ENCODE results near the gene CES2. TPM values are rescaled to one million over a fixed set of nuclear protein-coding genes. Genes with fewer than 3 reads are reported as not detected.

The CES2 gene
- polyA plus RNA-seq, 1 of the 3 experiments (the other 2 are of a cell fraction), result 33.1 TPM

DNA sequence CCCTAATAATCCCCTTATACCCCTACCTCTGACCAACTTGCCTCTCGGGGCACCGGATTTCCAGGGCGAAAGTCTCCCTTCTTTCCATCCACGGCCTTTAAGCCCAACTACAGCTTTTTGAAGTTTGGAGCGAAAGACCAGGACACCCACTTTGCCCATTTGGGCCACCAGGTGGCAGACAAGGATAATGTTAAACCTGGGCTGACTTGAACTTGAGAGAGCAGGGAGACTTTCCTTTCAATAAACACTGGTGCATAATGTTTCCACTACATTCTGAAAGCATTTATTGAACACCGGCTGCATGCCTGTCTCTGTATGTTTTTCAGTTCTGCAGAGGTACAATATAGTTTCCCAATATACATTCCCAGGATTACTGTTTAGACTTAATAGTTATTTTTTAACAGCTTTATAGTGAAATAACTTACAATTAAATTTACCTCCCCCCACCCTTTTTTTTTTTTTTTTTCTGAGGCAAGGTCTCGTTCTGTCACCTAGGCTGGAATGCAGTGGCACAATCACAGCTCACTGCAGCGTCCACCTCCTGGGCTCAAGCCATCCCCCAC, 18.9 kb downstream of the CES2 start:
- WGBS (ENCODE audit: low lambda C conversion rate), result 12% methylated on average over 8 of the region's 8 CpGs
- DNase-seq, result peak; percentile 83
- no peak for TF ChIP-seq ZBTB33 (IDR thresholded peaks at IDR 0.05; ENCODE audit: borderline replicate concordance, low read depth)
- no peak for TF ChIP-seq USF1 (IDR thresholded peaks at IDR 0.05; ENCODE audit: borderline replicate concordance, low read depth)
- TF ChIP-seq RFX5 (IDR thresholded peaks at IDR 0.05; ENCODE audit: low read length), result peak; percentile 48; the same call in 1 of the 2 replicates
- TF ChIP-seq CTCF (IDR thresholded peaks at IDR 0.05), result peak; percentile 87
- TF ChIP-seq FOXM1 (IDR thresholded peaks at IDR 0.05; ENCODE audit: low read depth), result no peak
- no peak for TF ChIP-seq TAF1 (IDR thresholded peaks at IDR 0.05; ENCODE audit: borderline replicate concordance, low read depth, low read length)
- no peak for TF ChIP-seq MXI1 (IDR thresholded peaks at IDR 0.05; ENCODE audit: low read depth, low read length)
- TF ChIP-seq RXRA (IDR thresholded peaks at IDR 0.05; ENCODE audit: borderline replicate concordance, low read depth), result no peak
- TF ChIP-seq GATA2 (CRISPR knock-in tag; IDR thresholded peaks at IDR 0.05), result no peak
- no peak for TF ChIP-seq EZH2phosphoT487 (IDR thresholded peaks at IDR 0.05; ENCODE audit: borderline replicate concordance, low read depth)
- no peak for TF ChIP-seq TEAD4 (IDR thresholded peaks at IDR 0.05; ENCODE audit: borderline replicate concordance, insufficient read depth)
- TF ChIP-seq, protein P1, sequence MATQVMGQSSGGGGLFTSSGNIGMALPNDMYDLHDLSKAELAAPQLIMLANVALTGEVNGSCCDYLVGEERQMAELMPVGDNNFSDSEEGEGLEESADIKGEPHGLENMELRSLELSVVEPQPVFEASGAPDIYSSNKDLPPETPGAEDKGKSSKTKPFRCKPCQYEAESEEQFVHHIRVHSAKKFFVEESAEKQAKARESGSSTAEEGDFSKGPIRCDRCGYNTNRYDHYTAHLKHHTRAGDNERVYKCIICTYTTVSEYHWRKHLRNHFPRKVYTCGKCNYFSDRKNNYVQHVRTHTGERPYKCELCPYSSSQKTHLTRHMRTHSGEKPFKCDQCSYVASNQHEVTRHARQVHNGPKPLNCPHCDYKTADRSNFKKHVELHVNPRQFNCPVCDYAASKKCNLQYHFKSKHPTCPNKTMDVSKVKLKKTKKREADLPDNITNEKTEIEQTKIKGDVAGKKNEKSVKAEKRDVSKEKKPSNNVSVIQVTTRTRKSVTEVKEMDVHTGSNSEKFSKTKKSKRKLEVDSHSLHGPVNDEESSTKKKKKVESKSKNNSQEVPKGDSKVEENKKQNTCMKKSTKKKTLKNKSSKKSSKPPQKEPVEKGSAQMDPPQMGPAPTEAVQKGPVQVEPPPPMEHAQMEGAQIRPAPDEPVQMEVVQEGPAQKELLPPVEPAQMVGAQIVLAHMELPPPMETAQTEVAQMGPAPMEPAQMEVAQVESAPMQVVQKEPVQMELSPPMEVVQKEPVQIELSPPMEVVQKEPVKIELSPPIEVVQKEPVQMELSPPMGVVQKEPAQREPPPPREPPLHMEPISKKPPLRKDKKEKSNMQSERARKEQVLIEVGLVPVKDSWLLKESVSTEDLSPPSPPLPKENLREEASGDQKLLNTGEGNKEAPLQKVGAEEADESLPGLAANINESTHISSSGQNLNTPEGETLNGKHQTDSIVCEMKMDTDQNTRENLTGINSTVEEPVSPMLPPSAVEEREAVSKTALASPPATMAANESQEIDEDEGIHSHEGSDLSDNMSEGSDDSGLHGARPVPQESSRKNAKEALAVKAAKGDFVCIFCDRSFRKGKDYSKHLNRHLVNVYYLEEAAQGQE (IDR thresholded peaks at IDR 0.05; ENCODE audit: low read depth, low read length), result peak; percentile 30; the same call in 1 of the 2 replicates
- TF ChIP-seq ELF1 (IDR thresholded peaks at IDR 0.05), result no peak
- TF ChIP-seq NRF1 (IDR thresholded peaks at IDR 0.05; ENCODE audit: low read depth, low read length), result no peak
- no peak for TF ChIP-seq NFIC (IDR thresholded peaks at IDR 0.05; ENCODE audit: borderline replicate concordance)
- TF ChIP-seq, protein P2, sequence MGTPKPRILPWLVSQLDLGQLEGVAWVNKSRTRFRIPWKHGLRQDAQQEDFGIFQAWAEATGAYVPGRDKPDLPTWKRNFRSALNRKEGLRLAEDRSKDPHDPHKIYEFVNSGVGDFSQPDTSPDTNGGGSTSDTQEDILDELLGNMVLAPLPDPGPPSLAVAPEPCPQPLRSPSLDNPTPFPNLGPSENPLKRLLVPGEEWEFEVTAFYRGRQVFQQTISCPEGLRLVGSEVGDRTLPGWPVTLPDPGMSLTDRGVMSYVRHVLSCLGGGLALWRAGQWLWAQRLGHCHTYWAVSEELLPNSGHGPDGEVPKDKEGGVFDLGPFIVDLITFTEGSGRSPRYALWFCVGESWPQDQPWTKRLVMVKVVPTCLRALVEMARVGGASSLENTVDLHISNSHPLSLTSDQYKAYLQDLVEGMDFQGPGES (IDR thresholded peaks at IDR 0.05; ENCODE audit: low read depth, low read length), result no peak
- TF ChIP-seq JUND (IDR thresholded peaks at IDR 0.05), result no peak
- no peak for TF ChIP-seq SIN3A (IDR thresholded peaks at IDR 0.05; ENCODE audit: borderline replicate concordance, low read depth, low read length)
- no peak for TF ChIP-seq MAX (IDR thresholded peaks at IDR 0.05; ENCODE audit: low read depth)
- TF ChIP-seq FOSL2 (IDR thresholded peaks at IDR 0.05; ENCODE audit: borderline replicate concordance, low read depth), result no peak
- TF ChIP-seq RAD21 (IDR thresholded peaks at IDR 0.05; ENCODE audit: low read length), result peak; percentile 91
- TF ChIP-seq PBX3 (IDR thresholded peaks at IDR 0.05), result no peak
- TF ChIP-seq CHD2 (IDR thresholded peaks at IDR 0.05; ENCODE audit: low read length, partially characterized antibody), result no peak

More for the DNA sequence above, 18.9 kb downstream of the CES2 start:
- no peaks in the 10 kb centered on the region for H4K20me1 ChIP-seq (ENCODE audit: insufficient read depth)
- H3K36me3 ChIP-seq (replicated peaks in 1 of 2; ENCODE audit: control insufficient read depth in 1 of 2, insufficient read depth in 2 of 2, low read length in 1 of 2), result no peaks in the 10 kb centered on the region
- H3K9me2 ChIP-seq, result no peaks in the 10 kb centered on the region
- no peaks in the 10 kb centered on the region; the same call in 1 of the 2 replicates for H3K9me3 ChIP-seq
- ChIA-PET CTCF (interaction anchor here (0.5 to 6.2 kb wide), 52 partner anchors 8 to 328 kb away, joined by 3 to 81 read pairs (median 5); partner anchors contain the start of genes B3GNT9, CES3, CIAO2B and FBXL8), POLR2A (no interaction called here)
- H3K79me2 ChIP-seq (ENCODE audit: insufficient read depth), result no peaks in the 10 kb centered on the region
- H3K27me3 ChIP-seq (ENCODE audit: insufficient read depth), result no peaks in the 10 kb centered on the region
- H3K4me3 ChIP-seq (ENCODE audit: low read depth in 2 of 2, low read length in 1 of 2), result peak overlapping the region in 1 of 2 experiments; percentile 23; a peak in 1 of 4 replicates
- H3K4me1 ChIP-seq (ENCODE audit: control insufficient read depth in 1 of 2, insufficient read depth in 2 of 2, low read depth in 1 of 2, low read length in 1 of 2), result no peaks in the 10 kb centered on the region
- H3K27ac ChIP-seq (ENCODE audit: low read depth in 2 of 2, low read length in 1 of 2), result no peak overlapping the region
- H3K9ac ChIP-seq, result no peak overlapping the region
- peak overlapping the region; percentile 75 for H2AFZ ChIP-seq (ENCODE audit: low read depth)
- H3K4me2 ChIP-seq, result no peak overlapping the region
- peaks cover 5% of the 10 kb centered on the region for H3F3A ChIP-seq (replicated peaks; ENCODE audit: insufficient read depth)

Data from SK-N-SH (cell line).